Liver (tissue), 2 donors: ENCODE results near the gene PGM1.

Source experiments
- RAD21 ChIP-seq, 2 donors: IDR thresholded peaks; 2 replicates each; pipeline ENCODE4 v1.6.1; 2016; ENCODE audit warnings: antibody characterized with exemption in 2 of 2, mild to moderate bottlenecking in 2 of 2
- REST ChIP-seq: IDR thresholded peaks from 2 replicates; pipeline ENCODE4 v1.6.1; 2016; ENCODE audit warnings: antibody characterized with exemption, mild to moderate bottlenecking
- donor health status: healthy.

GRCh38 chr1:63691701-63692425 is 98.7 kb downstream of the PGM1 start:
- peak; percentile 89 to 93 for TF ChIP-seq RAD21 (IDR thresholded peaks at IDR 0.05)
- no peak for TF ChIP-seq REST
